HG03060 (cell line): ENCODE results near the gene EPB41L4B.
"Not testable (repeated sequence)": the region's sequence is repeated elsewhere in the genome, so short reads cannot be mapped to it uniquely, and the experiment has no call there.

Experiments used
- ATAC-seq: cut with Tn5 transposase; IDR thresholded peaks from one replicate; pipeline ENCODE4 v1.9.1; 2021; ENCODE audit warnings: low read depth, moderate number of reproducible peaks; ENCODE audit not compliant: unreplicated experiment

EPB41L4B gene

DNA sequence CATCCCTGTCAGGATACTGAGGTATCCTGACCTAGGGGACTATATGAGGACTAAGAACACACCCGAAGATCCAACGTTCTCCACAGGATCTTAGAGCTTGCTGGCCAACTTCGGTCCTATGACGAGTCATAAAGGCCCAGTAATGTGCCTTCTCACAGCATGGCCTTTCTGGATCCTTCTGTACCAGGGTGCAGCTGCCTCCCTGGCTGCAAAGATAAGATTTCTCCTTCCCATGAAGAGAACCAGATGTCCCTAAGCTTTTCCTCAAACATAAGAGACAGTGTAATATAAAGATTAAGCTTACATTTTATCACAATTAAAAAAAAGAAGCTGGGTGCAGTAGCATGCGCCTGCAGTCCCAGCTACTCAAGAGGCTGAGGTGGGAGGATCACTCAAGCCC lies 18.3 kb downstream of the EPB41L4B start:
- ATAC-seq, result no peak

DNA sequence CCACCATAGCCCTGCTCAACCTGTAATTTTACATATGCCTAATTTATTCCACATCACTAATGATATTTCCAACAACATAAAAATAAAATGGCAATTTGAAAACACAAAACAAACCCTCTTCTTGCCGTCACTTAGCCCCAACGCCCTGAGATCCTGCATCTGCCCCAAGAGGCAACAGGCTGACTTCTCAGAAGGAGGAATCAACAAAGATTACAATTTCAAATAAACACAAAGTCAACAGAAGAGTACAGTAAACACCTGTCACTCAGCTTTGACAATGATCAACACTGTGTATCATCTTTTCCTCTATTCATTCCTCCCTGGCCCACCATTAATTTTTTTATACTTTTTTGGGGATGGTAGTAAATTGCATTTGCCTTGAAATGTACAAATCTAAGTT lies 19.8 kb downstream of the EPB41L4B start:
- no peak for ATAC-seq

DNA sequence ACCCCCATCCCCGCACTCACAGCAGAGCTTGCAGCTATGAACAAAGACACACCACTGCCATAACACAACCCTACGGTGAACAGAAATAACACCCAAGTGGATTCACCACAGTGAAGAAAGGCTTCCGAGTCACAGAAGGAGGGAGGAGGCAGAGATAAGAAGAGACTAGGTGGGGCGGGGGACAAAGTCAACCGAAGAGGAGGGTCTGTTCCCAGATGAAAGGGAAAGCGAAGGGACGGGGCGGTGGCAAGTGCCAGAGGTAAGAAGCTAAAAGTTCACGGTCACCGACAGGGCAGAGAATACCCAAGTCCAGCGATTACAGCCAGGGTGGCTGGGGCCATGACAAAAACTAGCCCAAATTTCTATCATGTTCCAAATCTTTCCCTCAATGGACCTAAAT lies 21.0 kb downstream of the EPB41L4B start:
- no peak for ATAC-seq

DNA sequence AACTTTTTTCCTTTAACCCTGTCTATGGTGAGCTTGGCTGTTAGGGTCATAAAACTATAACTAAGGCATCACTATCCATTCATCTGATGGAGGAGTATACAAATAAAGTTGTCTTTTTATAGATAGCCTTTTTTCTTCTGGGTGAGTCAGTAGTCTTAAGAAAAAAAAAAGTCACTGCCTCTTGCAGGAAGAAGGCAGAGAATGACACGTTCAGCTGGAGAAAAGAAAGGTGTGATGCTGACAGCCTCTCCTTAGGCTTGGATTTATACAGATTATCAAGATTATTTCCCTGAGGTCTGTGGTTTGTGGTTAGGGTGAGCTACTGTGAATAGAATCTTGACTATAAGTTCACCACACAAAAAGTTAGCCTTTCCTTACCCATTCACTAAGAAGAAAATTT lies 23.0 kb downstream of the EPB41L4B start:
- no peak for ATAC-seq

DNA sequence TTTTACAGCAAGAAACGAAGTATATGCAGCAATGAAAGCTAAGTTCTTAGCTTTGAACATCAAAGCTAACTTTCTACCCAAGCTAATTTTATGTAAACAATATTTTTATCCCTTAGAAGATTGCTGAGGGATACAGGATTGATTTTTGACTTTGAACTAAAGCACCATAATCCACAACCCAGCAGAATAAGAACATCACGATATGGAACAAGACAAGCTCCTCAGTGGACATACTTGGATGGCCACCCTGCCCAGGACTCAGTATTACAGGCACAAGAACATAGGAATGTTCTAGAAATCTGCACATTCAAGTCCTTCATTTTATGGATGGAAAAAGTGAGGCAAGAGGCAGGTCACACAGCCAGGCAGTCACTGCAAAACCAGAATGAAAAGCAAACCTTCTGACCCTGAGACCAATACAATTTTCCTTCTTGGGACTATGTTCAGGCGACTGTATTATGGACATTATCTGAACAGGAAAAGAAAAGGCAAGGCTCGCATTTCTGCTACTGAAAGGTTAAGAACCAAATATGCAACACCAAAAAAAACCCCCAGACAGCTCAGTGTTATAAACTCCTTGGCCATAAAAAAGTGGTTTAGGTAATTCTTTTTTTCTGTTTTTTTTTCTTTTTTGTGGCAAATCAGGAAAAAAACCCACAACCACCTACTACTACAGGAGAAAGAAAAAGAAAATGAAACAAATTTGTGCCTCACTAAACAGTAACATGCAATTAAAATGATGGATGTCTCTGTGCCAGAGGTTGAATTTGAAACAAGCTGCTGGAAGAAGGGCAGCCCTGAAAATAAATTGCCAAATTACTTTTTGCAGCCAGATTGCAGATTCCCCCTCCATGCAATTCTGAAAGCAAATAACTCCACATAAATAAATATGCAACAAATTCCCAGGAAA lies 25.4 kb downstream of the EPB41L4B start:
- ATAC-seq, result no peak

DNA sequence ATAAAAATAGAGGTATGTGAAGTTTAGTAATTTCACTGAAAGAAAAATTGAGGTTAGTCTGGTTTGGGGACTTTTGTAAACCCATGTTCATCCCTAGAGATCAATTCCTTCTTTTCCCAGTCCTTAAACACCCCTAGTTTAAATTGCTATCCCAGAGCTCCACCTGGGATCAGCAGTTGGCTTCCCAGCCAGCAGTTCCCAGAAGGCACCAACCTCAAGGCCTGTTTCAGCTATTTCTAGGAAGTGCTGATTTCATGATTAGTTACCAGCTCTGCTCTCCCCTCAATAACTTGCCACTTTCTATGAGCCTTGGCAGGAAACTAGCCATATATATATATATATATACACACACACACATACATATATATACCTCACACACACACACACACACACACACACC lies 30.5 kb downstream of the EPB41L4B start:
- ATAC-seq, result no peak

DNA sequence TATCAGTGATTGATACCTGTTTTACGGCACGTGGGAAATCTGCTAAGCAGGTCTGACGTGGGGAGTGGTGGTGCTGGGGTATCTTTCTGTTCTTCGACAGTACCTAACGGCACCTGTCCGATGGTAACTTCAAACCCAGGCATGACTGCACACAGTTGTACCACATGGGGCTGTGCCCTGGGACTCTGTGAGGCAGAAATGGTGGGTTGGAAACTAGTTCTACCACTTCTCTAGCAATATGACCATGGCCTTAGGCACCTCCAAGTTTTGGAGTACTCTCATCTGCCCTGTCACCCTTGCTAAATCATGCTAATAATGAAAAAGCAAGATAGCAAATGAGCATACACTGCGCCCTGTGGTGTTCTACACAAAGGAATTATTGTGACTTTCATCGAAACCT lies 30.9 kb downstream of the EPB41L4B start:
- ATAC-seq, result no peak

DNA sequence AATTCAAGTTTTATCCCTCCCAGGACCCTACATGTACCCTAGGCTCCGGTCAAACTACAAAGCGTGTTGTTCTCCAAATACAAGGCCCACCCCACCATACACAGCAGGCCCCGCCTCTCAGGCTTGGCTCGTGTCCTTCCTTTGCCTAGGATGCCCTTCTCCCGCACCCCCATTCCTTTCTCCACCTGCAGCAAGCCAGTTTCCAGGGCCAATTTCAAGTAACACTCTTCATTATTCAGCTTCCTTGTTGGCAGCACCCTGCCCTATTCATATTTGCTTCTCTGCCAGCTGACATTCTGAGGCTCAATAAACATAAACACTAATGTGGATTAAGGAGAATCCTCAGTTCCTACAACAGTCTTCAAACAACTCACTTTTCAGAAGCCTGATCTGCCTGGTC lies 31.7 kb downstream of the EPB41L4B start:
- ATAC-seq, result no peak

DNA sequence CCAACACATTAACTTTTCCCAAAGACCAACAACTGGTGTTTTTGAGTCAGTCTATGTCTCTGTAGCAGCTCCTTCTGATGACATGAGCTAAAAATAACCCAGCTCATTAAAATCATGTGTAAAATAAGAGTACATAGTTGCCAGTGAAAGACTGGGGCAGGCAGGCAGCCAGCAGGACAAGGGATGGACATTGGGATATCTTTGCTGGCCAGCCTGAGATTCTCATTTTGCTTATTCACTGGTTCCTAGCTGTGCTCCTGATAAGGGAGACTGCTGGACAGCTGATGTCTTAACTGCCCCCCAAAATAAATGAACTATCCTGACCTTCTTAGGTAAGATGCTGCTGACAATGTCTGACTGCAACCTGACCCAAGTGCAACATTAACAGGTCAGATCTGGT lies 33.9 kb downstream of the EPB41L4B start:
- no peak for ATAC-seq

DNA sequence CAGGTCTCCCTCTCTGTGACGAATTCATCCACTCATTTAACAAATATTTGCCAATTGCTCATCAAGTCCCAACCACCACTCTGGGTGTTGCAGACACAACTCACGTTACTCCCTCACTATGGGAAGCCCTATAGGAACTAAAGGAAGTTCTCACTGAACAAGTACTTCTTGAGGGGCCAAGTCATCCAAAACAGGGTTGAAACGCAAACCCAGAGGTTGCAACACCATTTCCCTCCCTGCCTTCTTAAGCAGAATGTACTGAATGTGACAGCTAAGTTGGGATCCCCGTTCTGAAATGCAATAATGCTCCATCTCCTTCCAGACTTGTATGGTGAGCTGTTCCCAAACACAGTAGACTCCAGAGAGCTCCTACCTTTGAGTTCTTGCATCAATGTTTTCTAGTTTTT lies 34.3 kb downstream of the EPB41L4B start:
- no peak for ATAC-seq

DNA sequence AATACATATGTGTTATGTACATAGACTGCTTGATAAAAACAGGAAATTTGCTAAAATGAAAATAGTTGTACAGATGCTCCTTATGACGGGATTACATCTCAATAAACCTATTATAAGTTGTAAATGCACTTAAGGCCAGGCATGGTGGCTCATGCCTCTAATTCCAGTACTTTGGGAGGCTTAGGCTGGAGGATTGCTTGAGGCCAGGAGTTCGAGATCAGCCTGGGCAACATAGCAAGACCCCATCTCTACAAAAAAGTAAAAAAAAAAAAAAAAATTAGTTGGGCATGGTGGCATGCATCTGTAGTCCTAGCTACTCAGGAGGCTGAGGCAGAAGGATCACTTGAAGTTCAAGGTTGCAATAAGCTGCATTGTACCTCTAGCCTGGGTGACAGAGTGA lies 37.2 kb downstream of the EPB41L4B start:
- ATAC-seq, result not testable (repeated sequence)

DNA sequence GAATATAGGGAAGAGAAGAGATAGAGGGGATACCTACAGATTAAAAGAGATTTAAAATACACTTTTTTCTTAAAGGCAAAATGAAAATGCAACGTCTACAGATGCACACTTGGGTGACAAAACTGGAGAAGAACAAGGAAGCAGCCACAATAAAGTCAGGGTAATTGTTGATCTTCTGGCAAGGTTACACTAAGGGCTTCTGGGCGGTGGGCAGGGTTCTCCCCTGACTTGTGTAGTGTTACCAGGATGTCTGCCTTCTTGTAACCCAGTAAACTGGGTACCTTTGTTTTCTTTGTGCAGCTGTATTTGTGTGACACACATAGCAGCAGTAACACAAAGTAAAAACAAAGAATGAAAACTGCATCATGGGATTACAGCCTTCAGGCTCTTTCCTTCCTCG lies 37.8 kb downstream of the EPB41L4B start:
- ATAC-seq, result no peak

DNA sequence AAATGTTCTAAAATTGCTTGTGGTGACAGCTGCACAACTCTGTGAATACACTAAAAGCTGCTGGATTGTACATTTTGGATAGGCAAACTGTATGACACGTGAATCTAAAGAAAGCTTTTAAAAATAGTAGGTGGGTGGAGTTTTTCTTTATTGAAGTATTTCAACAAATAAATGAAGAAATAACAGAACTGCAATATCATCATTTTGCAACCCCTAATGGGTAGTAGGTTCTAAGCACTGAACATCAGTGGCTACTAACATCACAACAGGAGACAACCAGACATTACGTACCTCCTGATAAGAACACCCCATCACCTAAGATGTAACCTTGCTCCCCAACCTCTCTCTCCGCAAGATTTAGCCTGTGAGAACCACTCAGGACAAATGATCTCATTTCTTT lies 38.6 kb downstream of the EPB41L4B start:
- no peak for ATAC-seq

DNA sequence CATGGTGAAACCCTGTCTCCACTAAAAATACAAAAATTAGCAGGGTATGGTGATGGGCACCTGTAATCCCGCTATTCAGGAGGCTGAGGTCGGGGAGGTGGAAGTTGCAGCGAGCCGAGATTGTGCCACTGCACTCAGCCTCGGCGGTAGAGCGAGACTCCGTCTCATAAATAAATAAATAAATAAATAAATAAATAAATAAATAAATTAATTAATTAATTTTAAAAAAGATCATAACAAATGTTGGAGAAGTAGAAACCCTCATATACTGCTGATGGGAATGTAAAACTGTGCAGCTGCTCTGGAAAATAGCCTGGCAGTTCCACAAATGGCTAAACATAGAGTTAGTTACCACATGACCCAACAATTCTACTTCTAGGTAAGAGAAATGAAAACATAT lies 39.3 kb downstream of the EPB41L4B start:
- no peak for ATAC-seq

DNA sequence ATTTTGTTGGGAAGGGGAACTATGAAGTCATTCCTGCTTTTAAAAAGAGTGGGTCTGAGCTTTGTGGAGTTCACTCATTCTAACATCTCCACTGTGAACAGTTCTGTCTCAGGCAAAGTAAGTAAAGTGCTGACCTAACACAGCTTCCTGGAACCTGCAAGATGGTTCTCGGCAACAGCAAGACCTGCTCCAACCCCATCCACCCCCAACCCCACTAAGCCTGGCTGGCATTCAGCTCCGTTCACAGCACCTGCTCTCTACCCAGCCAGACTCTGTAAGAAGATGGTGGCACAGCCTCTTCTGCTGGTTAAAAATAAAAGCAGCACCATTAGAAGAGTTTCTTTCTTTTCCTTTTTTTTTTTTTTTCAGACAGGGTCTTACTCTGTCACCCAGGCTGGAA lies 42.0 kb downstream of the EPB41L4B start:
- ATAC-seq, result no peak

DNA sequence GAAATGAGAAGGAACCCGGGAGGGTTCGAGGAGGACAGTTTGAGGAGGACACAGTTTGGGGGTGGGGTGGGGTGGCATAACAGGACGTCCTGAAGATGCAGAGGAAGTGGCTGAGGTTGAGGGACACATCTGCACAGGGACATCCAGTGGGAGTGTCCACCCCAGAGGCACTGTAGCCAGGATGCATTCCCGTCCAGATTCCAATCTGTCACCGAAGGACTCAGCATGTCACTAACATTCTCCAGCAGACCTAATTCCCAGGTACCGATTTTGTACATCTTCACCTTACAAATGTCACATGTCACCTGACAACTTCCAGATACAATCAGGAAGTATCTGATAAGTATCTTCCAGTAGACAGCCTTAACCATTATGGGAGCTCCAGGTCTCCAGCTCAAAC lies 42.6 kb downstream of the EPB41L4B start:
- no peak for ATAC-seq

DNA sequence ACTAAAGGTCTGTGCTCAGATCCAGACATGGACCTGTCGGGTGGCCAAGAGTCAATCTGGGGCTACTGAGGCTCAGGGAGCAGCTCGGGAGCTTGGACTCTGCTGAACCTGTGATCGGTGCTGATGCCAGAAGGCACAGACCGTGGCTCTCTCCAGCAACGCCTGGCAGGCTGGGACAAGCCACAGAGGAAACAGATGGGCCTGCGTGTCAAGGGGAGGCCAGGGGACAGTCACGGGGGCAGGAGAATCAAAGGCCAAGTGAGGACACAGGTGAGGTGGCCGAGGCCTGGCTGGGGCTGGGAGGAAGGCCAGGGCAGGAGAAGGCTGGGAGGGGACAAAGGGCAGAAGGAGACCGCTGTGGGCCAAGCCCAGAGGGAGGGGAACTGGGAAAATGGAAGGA lies 43.4 kb downstream of the EPB41L4B start:
- ATAC-seq, result no peak

DNA sequence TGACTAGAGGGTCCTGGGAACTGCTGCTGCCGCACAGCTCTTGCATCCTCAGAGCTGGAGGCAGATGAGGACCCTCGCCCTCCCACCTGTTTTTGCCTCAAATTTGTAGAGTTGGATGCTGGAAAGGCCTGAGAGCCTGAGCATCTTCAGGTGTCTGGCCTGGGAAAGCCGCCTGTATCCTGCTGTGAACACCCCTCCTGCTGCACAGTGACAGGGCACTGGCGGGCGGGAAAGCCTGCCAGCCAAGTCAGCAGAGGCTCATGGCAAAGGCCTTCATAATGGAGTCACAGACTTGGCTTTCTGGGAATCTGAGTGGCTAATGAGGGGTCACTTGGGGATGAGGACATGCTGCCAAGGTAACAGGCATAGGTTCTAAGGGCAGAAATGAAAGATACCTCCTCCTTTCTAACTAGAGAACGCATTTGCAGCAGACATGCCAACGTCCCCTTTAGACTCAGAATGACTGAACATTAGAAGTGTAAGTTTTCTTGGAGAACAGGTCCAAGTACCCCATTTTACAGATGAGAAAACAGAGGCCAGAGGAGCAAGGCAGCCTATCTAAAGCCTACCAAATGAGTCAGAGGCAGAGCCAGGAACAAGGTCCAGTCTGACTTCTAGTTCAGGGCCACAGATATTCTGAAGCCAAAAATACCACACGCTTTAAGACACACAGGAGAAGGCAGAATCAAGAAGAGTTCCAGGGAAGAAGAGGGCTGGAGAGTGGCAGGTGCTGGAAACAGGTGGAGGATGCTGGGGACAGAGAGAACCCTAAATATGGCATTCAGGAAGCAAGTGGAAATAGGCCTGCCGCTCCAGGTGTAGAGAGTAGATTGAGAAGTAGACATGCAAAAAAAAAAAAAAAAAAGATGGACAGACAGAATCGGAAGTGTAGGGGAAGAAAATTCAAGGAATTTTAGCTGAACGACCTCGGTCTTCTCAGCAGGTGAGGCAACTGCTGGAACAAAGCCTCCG lies 44.1 kb downstream of the EPB41L4B start:
- no peak for ATAC-seq

DNA sequence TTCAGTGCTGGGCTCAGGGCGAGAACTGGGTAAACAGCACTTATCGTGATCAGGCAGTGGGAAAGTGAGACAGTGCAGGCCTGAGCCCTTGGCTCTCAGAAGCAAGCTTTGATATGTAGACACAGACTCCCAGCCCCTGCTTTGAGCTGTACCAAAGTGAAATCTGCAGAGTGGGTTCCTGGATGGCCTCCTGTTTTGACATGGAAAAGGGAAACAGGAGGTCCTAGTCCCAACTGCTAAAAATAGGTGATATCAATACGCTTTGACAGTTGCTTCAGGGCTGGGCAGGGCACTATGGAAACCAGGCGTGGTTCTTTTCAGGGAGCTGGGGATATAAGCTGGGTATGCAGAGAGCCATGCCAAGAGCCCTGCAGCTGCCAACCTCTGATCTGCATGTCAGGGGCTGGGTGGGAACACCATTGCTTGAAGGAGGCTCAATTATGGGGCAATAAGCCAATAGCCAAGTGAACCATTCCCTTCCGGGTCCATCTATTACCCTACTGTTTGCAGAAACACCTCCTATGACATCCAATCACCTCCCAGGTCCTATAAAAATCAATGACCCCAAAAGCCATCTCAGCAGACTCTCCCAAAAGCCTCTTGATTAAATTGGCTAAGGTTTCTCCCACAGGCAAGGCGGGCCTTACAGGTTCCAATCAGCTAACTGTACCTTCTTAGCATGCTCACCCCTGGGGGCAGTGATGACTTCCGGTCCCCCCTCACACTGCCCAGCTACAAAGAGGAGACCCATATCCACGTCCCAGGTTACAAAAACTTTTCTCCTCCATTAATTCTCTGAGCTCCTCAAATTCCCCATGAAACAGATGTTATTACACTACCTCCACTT lies 45.8 kb downstream of the EPB41L4B start:
- ATAC-seq, result no peak

DNA sequence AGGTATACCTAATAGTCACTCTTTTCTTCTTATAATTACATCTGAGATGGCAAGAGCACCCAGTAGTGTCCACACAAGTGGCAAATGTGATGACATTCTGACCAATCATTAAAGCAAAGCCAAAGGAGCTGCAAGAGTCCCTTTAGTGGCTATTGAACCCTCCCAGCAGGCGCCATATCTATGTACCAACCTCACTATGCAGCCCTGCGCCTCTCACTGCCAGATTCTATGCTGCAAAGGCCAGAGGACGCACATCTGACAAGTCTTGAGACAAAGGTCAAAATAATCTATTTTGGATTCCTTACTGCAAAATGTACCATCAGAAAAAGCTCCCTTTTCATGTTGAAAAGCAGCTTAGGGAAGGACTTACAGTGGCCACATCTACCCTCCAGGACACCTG lies 47.0 kb downstream of the EPB41L4B start:
- ATAC-seq, result no peak

DNA sequence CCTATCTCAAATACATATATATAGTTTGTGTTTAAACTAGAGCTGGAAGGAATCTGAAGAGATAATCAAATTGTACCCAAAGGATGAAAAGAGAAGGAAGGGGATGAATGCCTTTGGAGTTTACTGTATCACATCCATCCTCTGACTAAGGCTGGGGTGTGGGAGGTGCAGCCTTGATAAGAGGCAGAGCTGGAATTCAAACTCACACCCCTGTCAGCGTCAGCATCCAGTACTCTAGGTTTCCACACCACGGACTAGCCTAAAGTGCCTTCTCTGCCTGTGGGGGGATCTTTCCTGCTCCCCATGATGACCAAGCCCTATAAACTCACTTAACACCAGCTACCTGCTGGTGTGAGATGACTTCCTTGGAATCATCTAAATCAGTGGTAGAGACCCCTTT lies 48.1 kb downstream of the EPB41L4B start:
- no peak for ATAC-seq
